Stimulated activated effector memory CD8-positive, alpha-beta T cell treated with anti-CD3 and anti-CD28 coated beads, Interleukin-12 subunit alpha, Interleukin-12 subunit beta, amount 100 ng/mL, for 72 hours (primary cell): ENCODE measurements around the gene TXNL4B.
A peak's percentile ranks its signal among the peaks of the same experiment; 100 is the strongest.
"Not testable (repeated sequence)": the region's sequence is repeated elsewhere in the genome, so short reads cannot be mapped to it uniquely, and the experiment has no call there.

Experiments used
- ATAC-seq: fragments of 150-1000 bp; cut with Tn5 transposase; 2 replicates; pipeline ENCODE4 v1.10.0; 2021
- DNase-seq, 2 donors: peaks; one replicate each; pipeline ENCODE4 v3.0.0; 2021 to 2022; ENCODE audit warnings: low spot score in 2 of 2
- H3K27ac Mint-ChIP-seq: one replicate; pipeline ENCODE4 v1.8.0; 2022; ENCODE audit warnings: mild to moderate bottlenecking, mixed read lengths
- H3K36me3 Mint-ChIP-seq: one replicate; pipeline ENCODE4 v1.8.0; 2022; ENCODE audit warnings: mild to moderate bottlenecking, mixed read lengths
- H3K4me1 Mint-ChIP-seq: one replicate; pipeline ENCODE4 v1.8.0; 2022; ENCODE audit warnings: mixed read lengths
- H3K4me3 Mint-ChIP-seq: one replicate; pipeline ENCODE4 v1.8.0; 2022; ENCODE audit warnings: mild to moderate bottlenecking, mixed read lengths
- H3K9me3 Mint-ChIP-seq: one replicate; pipeline ENCODE4 v1.8.0; 2022; ENCODE audit warnings: mixed read lengths

The TXNL4B gene

DNA sequence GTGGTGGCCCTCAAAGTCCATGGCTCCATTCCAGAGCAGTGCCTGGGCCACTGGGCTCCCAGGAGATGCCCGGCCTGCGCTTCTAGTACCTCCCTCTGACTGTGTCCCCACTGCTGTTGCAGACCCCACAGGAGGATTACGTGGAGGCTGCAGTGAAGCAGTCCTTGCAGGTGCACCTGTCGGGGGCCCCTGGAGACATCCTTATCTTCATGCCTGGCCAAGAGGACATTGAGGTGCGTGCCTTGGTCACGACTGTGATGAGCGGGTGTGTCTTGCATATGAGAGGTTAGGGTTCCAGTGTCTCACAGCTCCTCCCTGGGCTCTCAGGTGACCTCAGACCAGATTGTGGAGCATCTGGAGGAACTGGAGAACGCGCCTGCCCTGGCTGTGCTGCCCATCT is 11.5 kb upstream of the TXNL4B start:
- DNase-seq (no peak), ATAC-seq (no peak)
- H3K9me3 Mint-ChIP-seq, result no peaks in the 10 kb centered on the region
- no peak overlapping the region for H3K4me3 Mint-ChIP-seq
- H3K36me3 Mint-ChIP-seq, result peaks cover 100% of the 10 kb centered on the region
- H3K4me1 Mint-ChIP-seq, result no peaks in the 10 kb centered on the region
- peak overlapping the region; percentile 46 for H3K27ac Mint-ChIP-seq

DNA sequence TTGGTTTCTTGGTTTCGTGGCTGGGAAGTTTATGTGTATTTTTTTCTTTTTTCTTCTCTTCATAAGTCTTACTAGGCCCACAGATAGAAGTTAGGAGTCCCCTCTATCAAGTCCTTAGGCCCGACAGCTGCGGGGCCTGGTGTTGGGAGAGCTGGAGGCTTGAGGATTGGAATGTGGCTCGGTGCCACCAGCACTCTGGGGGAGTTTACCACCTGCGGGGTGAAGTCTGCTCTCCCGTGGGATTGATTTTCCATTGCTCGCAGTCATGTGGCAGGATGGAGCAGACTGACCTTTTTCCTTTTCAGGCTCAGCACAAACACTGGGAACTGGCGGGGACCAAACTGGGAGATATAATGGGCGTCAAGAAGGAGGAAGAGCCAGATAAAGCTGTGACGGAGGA is 7.8 kb upstream of the TXNL4B start:
- H3K4me1 Mint-ChIP-seq, result peaks cover 21% of the 10 kb centered on the region
- H3K27ac Mint-ChIP-seq, result no peak overlapping the region
- H3K4me3 Mint-ChIP-seq, result no peak overlapping the region
- no peaks in the 10 kb centered on the region for H3K9me3 Mint-ChIP-seq
- H3K36me3 Mint-ChIP-seq, result peaks cover 100% of the 10 kb centered on the region
- no peak for ATAC-seq
- DNase-seq, result no peak

DNA sequence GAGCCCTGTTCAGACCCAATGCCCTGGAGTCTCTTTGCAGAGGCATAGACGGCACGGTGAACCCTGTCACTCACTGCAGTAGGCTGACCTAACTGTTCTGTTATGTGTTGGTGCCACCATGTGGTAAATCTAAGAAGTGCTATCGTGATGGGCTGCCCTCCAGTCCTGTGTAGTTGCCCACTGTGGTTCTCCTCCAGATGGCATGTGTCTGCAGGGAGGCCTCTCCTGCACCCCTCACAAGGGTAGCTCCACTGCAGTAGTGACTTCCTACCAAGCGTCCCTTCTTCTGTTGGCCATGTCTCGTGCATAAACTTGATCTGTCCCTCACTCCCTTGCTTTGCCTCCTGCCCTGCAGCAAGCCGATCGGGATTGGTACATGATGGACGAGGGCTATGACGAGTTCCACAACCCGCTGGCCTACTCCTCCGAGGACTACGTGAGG is 6.0 kb upstream of the TXNL4B start:
- Mint-ChIP-seq H3K4me1 (peaks cover 37% of the 10 kb centered on the region), H3K9me3 (no peaks in the 10 kb centered on the region), H3K27ac (no peak overlapping the region), H3K4me3 (no peak overlapping the region), H3K36me3 (peaks cover 90% of the 10 kb centered on the region)
- ATAC-seq (peak; percentile 77), DNase-seq (peak; percentile 17 to 64)

DNA sequence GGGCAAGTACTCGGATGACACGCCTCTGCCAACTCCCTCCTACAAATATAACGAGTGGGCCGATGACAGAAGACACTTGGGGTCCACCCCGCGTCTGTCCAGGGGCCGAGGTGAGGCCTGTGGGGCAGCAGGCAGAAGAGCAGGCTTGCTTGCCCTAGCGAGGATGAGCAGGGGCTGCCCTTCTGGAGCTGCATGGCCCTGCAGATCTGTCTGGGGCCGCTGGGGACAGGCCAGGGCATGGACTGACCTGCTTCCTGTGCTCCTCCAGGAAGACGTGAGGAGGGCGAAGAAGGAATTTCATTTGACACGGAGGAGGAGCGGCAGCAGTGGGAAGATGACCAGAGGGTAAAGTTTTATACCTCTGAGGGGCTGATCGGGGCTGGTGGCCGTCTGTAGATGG is 5.5 kb upstream of the TXNL4B start:
- Mint-ChIP-seq H3K4me1 (peaks cover 37% of the 10 kb centered on the region), H3K9me3 (no peaks in the 10 kb centered on the region), H3K36me3 (peaks cover 90% of the 10 kb centered on the region), H3K27ac (no peak overlapping the region), H3K4me3 (no peak overlapping the region)
- no peak for DNase-seq
- ATAC-seq, result no peak

DNA sequence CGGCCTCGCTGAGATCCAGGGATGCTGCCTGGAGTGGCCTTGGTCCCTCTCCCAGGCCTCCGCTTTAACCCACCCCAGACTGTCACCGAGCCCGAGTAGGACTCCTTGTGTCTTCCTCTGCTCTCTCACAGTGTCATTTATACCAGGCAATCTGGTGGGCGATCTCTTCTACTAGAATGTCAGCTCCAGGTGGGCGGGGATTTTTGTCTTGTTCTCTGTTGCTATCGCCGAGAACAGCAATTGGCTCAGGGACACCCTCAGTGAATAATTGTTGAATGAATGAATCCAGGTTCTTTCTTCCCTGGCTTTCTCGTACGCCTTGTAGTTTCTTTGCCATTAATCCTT is 818 bp upstream of the TXNL4B start:
- Mint-ChIP-seq H3K36me3 (peaks cover 69% of the 10 kb centered on the region), H3K9me3 (no peaks in the 10 kb centered on the region), H3K4me3 (peak overlapping the region; percentile 98), H3K27ac (peak overlapping the region; percentile 98), H3K4me1 (peaks cover 60% of the 10 kb centered on the region)
- ATAC-seq (peak; percentile 22), DNase-seq (no peak)

DNA sequence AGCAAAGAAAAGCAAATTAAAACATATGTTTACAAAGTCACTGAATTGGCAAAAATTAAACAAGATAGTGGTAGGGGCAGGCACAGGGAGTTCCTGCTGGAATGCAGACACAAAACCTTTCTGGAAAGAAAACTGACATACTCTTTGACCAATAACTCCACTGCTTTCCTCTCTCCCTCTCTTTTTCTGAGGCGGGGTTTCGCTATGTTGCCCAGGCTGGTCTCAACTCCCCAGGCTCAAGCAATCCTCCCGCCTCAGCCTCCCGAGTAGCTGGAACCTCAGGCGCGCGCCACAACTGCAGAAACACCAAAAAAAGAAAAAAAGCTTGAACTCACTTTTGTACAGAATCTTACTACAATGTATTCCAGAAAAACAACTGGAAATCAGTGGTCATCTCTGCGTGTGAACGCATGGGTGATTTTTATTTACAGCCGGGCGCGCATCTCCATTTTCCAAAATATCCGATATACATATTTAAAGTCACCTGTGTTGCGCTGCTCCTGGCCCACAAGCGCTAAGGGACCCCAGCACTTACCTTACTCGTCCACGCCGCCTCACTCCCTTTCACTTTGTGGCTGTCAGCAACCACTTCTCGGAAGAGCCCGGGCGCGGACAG is 480 bp downstream of the TXNL4B start:
- Mint-ChIP-seq H3K4me3 (peak overlapping the region; percentile 98), H3K9me3 (no peaks in the 10 kb centered on the region), H3K27ac (peak overlapping the region; percentile 98), H3K4me1 (peaks cover 58% of the 10 kb centered on the region), H3K36me3 (peaks cover 69% of the 10 kb centered on the region)
- ATAC-seq, result peak; percentile 52
- DNase-seq, result no peak

DNA sequence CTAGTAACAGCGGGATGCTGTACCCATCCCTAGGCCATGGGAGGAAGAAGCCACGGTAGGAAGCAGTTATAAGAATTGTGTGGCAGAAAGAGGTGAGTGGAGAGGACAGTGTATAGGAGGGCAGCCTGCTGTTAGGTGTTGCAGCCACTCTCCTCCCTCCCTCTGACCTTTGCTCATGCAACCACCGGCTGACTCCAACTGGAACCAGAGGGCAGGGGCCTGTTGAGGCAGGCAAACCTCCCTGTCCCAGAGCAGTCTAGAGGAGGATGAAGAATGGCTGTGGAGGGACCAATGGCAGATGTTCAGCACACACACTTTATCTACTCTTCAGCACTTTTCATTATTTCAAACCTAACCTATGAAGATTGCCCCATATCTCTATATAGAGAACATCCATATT is 2.2 kb downstream of the TXNL4B start:
- H3K4me3 Mint-ChIP-seq, result peak overlapping the region; percentile 98
- peaks cover 69% of the 10 kb centered on the region for H3K36me3 Mint-ChIP-seq
- no peak for ATAC-seq
- peaks cover 44% of the 10 kb centered on the region for H3K4me1 Mint-ChIP-seq
- no peak for DNase-seq
- H3K27ac Mint-ChIP-seq, result peak overlapping the region; percentile 51
- H3K9me3 Mint-ChIP-seq, result no peaks in the 10 kb centered on the region

DNA sequence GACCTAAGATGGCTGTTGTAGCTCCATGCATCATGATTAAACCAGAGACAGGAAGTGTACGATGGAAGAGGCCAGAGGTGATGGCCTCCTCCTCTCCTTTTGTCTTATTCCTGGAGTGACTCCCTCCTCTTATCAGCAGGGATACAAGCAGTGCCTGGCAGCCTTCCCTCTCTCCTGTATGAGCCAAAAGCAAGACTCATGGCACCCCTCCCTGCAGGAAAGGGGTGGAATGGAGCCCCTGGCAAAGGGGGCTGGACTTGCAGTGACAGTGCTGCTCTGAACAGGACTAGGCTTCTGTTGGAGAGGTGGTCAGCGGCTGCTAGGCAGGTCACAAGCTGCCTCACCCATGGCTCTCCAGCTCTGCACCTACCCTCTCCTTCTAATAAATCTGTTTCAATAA is 8.4 kb downstream of the TXNL4B start:
- peaks cover 58% of the 10 kb centered on the region for H3K36me3 Mint-ChIP-seq

DNA sequence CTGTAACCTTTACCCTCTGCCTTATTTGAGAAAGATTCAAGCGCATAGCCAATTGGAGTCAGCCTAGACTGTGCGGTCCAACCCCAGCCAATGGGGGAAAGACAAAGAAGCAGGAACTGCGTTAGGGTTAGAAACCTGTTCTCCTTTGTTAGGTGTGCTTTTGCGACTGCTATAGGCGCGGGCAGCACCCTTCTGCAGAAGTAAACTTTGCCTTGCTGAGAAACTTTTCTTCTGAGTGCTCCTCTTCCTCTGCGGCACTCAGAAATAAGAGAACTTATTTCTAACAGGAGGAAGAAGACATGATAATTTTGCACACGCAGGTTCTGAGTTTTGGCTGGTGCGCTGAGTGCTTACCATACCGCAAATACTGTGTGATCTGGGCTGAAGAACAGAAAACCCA is 9.0 kb downstream of the TXNL4B start:
- no peak overlapping the region for H3K4me3 Mint-ChIP-seq
- H3K36me3 Mint-ChIP-seq, result peaks cover 52% of the 10 kb centered on the region
- ATAC-seq (no peak), DNase-seq (no peak)
- H3K27ac Mint-ChIP-seq, result no peak overlapping the region
- peaks cover 2% of the 10 kb centered on the region for H3K9me3 Mint-ChIP-seq
- peaks cover 6% of the 10 kb centered on the region for H3K4me1 Mint-ChIP-seq

More for the DNA sequence above, 8.4 kb downstream of the TXNL4B start:
- ATAC-seq, result no peak
- H3K9me3 Mint-ChIP-seq, result peaks cover 2% of the 10 kb centered on the region
- H3K27ac Mint-ChIP-seq, result no peak overlapping the region
- H3K4me1 Mint-ChIP-seq, result peaks cover 6% of the 10 kb centered on the region
- DNase-seq, result no peak
- H3K4me3 Mint-ChIP-seq, result no peak overlapping the region

DNA sequence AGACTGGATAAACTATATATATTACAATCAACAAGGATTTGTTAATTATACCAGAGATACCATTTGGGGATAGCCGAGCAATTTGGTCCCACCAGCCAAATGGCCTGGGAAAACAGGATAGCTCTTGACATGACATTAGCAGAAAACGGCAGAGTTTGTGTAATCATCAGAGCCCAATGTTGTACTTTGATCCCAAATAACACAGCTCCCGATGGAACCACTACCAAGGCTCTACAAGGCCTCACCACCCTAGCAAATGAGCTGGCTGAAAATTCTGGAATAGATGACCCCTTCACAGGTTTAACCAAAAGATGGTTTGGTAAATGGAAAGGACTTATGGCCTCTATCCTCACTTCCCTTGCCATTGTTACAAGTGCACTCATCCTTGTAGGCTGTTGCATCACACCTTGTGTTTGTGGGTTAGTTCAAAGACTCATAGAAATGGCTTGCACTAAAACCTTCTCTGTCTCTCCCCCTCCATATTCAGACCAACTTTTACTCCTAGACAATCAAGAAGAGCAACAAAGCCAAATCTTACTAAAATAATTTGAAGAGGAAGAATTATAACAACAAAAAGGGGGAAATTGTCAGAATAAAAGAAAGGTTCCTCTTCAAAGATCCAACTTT is 9.5 kb downstream of the TXNL4B start:
- DNase-seq, result no peak
- peaks cover 2% of the 10 kb centered on the region for H3K4me1 Mint-ChIP-seq
- H3K27ac Mint-ChIP-seq, result no peak overlapping the region
- no peak for ATAC-seq
- peaks cover 47% of the 10 kb centered on the region for H3K36me3 Mint-ChIP-seq
- no peak overlapping the region for H3K4me3 Mint-ChIP-seq
- H3K9me3 Mint-ChIP-seq, result peaks cover 2% of the 10 kb centered on the region

DNA sequence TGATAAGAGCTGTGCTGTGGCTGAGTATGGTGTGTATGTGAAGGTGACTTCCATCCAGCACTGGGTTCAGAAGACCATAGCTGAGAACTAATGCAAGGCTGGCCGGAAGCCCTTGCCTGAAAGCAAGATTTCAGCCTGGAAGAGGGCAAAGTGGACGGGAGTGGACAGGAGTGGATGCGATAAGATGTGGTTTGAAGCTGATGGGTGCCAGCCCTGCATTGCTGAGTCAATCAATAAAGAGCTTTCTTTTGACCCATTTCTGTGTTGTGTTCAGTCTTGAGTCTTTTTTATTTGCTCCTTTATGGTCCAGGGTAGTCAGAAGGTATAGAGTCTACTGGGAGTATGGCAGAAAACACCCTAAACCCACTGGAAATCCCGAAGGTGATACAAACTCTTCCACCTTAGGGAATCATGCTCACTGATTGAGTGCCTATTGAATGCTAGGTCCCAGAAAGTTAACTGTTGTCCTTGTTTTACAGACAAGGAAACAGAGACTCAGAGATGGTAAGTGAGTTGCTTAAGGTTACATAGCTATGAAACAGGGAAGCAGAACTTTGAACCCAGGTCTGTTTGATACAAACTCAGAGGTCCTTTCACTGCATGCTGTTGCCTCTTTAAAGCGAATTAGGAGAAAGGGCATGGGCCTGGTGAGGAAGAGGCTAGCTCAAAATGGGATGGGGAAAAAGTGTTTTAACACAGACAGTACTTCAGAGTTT is 16.3 kb downstream of the TXNL4B start:
- ATAC-seq, DNase-seq, H3K4me1 Mint-ChIP-seq, H3K36me3 Mint-ChIP-seq, H3K27ac Mint-ChIP-seq, H3K4me3 Mint-ChIP-seq, H3K9me3 Mint-ChIP-seq: not testable (repeated sequence)

DNA sequence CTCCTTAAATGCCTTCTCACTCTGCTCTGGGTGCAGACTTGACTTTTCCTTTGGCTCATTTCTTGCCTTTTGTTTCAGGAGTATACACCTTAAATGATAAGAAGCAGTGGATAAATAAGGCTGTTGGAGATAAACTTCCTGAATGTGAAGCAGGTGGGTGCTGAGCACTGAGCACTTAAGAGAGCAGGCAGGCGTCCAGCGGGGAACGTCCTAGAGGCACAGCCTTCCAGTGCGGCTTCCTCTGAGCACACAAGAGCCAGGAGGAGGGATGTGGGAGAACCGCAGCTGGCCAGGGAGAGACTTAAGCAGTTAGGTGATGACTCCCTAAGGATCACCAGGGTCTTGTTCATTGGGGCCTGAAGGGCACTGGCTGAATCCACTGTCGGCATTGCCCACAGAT is 18.4 kb downstream of the TXNL4B start:
- not testable (repeated sequence) for H3K9me3 Mint-ChIP-seq, H3K4me1 Mint-ChIP-seq, H3K36me3 Mint-ChIP-seq, H3K4me3 Mint-ChIP-seq, H3K27ac Mint-ChIP-seq, ATAC-seq, DNase-seq

DNA sequence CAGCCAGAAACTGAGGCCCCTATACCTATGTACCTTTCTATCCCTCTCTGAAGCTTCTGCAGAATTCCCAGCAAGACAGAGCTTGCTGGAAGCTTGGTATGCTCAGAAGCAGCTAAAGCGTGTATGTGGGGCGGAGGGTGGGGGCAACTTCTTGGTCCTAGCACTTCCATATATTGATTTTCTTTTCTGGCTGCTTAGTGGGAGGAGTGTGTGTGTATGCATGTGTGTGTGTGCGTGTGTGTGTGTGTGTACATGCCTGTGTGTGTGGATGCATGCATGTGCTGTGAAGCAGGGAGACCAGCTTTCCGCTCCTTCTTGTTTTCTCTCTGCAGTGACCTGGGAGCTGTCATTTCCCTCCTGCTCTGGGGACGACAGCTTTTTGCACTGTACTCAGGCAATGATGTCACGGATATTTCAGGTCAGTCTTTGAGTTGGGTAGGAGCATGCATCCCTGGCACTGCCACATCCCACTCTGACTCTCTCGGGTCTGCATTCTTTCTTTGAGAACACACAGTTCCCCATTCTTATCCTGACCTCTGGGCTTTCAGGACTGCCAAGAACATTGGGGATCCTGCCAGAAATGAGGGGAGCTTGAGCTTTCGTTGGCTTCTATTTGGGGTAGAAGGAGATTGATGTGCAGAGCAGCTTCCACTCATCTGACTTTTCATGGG is 19.7 kb downstream of the TXNL4B start:
- H3K4me3 Mint-ChIP-seq, result no peak overlapping the region
- no peaks in the 10 kb centered on the region for H3K4me1 Mint-ChIP-seq
- H3K9me3 Mint-ChIP-seq, result no peaks in the 10 kb centered on the region
- no peaks in the 10 kb centered on the region for H3K36me3 Mint-ChIP-seq
- ATAC-seq (no peak), DNase-seq (no peak)
- H3K27ac Mint-ChIP-seq, result no peak overlapping the region

DNA sequence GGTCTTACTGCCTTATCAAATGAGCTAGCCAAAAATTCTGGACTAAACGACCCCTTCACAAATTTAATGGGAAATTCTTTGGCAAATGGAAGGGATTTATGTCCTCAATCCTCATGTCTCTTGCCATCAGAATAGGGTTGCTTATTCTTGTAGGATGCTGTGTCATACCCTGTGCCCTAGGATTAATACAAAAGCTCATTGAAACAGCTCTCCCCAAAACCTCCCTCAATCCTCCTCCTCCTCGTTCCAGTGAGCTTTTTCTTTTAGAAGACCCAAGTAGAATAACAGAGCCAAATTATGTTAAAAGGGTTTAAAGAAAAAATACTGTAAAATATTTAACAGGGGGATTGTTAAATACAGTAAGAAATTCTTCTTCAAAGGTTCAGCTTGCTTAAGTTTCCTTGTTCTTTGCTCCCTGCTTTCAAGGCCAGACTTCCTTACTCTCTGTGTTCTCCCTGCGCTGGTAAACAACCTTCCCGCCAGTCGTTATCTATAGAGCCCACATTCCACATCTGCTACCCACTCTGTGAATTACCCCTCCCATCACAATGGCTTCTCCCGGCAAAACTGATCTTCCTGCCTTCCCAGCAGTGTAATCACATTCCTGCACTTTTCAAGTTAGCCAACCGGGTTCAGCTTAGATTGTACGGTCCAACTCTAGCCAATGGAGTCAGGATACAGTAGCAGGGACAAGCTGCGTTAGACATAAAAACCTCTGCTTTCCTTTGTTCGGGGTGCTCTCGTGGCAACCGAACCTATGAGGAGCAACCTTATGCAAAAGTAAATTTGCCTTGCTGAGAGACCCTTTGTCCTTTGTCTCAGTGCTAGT is 20.7 kb downstream of the TXNL4B start:
- Mint-ChIP-seq H3K4me3 (no peak overlapping the region), H3K4me1 (no peaks in the 10 kb centered on the region), H3K9me3 (no peaks in the 10 kb centered on the region), H3K36me3 (no peaks in the 10 kb centered on the region), H3K27ac (no peak overlapping the region)
- ATAC-seq (no peak), DNase-seq (no peak)

DNA sequence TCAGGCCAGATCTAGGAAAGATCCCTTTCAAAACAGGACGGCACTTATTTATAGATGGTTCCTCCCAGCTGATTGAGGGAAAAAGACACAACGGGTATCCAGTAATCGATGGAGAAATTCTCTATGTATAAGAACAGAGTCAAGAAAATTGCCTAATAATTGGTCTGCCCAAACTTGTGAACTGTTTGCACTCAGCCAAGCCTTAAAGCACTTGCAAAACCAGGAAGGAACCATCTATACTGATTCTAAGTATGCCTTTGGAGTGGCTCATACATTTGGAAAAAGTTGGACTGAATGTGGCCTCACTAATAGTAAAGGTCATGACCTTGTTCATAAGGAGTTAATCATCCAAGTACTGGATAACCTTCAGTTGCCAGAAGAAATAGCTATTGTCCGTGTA is 24.5 kb downstream of the TXNL4B start:
- Mint-ChIP-seq H3K4me1 (no peaks in the 10 kb centered on the region), H3K27ac (no peak overlapping the region), H3K4me3 (no peak overlapping the region), H3K36me3 (no peaks in the 10 kb centered on the region), H3K9me3 (no peaks in the 10 kb centered on the region)
- ATAC-seq, result no peak
- DNase-seq, result no peak
